Type B pancreatic cell (in vitro differentiated cells): ENCODE measurements around the gene DUSP9. TPM values are rescaled to one million over a fixed set of nuclear protein-coding genes. Genes with fewer than 3 reads are reported as not detected.

Experiments used
- DNase-seq: peaks from one replicate; pipeline ENCODE4 v3.0.0; 2021; ENCODE audit warnings: mixed read lengths; ENCODE audit not compliant: unreplicated experiment; ENCODE audit errors: extremely low spot score
- H3K27ac Mint-ChIP-seq: 2 replicates; pipeline ENCODE4 v1.8.0; 2021; ENCODE audit warnings: mild to moderate bottlenecking, mixed read lengths
- H3K27me3 Mint-ChIP-seq: 2 replicates; pipeline ENCODE4 v1.8.0; 2021; ENCODE audit warnings: mixed read lengths
- H3K36me3 Mint-ChIP-seq: 2 replicates; pipeline ENCODE4 v1.8.0; 2021; ENCODE audit warnings: mixed read lengths
- H3K4me1 Mint-ChIP-seq: one replicate; pipeline ENCODE4 v1.8.0; 2021; ENCODE audit warnings: mixed read lengths; ENCODE audit not compliant: unreplicated experiment
- H3K4me3 Mint-ChIP-seq: 2 replicates; pipeline ENCODE4 v1.8.0; 2021; ENCODE audit warnings: mild to moderate bottlenecking, mixed read lengths
- H3K9me3 Mint-ChIP-seq: 2 replicates; pipeline ENCODE4 v1.8.0; 2021; ENCODE audit warnings: mixed read lengths
- total RNA-seq: library from RNA; stranded (reverse); gene quantifications from 2 replicates; pipeline ENCODE4 v1.2.1, GENCODE V29; 2021; ENCODE audit warnings: low replicate concordance
- TF ChIP-seq, protein P1 (sequence below): fragments of 200-600 bp; sonication (generic); conservative IDR thresholded peaks from 2 replicates; pipeline ENCODE4 v1.5.0; 2021; ENCODE audit warnings: antibody characterized with exemption, mild to moderate bottlenecking

Gene DUSP9
- total RNA-seq, 1 donor from 2014 or later: 9.5 TPM

- Mint-ChIP-seq H3K4me1 (peaks cover 9% of the 10 kb centered on the region), H3K27ac (no peak overlapping the region), H3K27me3 (peaks cover 32% of the 10 kb centered on the region), H3K4me3 (no peak overlapping the region), H3K9me3 (no peaks in the 10 kb centered on the region), H3K36me3 (no peaks in the 10 kb centered on the region)
- DNase-seq: no peak
- TF ChIP-seq, protein P1, sequence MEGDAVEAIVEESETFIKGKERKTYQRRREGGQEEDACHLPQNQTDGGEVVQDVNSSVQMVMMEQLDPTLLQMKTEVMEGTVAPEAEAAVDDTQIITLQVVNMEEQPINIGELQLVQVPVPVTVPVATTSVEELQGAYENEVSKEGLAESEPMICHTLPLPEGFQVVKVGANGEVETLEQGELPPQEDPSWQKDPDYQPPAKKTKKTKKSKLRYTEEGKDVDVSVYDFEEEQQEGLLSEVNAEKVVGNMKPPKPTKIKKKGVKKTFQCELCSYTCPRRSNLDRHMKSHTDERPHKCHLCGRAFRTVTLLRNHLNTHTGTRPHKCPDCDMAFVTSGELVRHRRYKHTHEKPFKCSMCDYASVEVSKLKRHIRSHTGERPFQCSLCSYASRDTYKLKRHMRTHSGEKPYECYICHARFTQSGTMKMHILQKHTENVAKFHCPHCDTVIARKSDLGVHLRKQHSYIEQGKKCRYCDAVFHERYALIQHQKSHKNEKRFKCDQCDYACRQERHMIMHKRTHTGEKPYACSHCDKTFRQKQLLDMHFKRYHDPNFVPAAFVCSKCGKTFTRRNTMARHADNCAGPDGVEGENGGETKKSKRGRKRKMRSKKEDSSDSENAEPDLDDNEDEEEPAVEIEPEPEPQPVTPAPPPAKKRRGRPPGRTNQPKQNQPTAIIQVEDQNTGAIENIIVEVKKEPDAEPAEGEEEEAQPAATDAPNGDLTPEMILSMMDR: no peak
Observed at GRCh38 chrX:153671589-153672530, 24.9 kb downstream of the DUSP9 start.

- TF ChIP-seq, protein P1: no peak
- H3K27ac Mint-ChIP-seq: no peak overlapping the region
- DNase-seq: no peak
- H3K4me1 Mint-ChIP-seq: peaks cover 9% of the 10 kb centered on the region
- H3K36me3 Mint-ChIP-seq: no peaks in the 10 kb centered on the region
- H3K9me3 Mint-ChIP-seq: no peaks in the 10 kb centered on the region
- peak overlapping the region; percentile 45 for H3K4me3 Mint-ChIP-seq
- H3K27me3 Mint-ChIP-seq: peaks cover 25% of the 10 kb centered on the region
Observed at GRCh38 chrX:153672531-153673427, 25.8 kb downstream of the DUSP9 start.

- Mint-ChIP-seq H3K4me1 (peaks cover 6% of the 10 kb centered on the region), H3K27me3 (peaks cover 21% of the 10 kb centered on the region), H3K4me3 (peak within 1 kb of the TSS; percentile 56), H3K27ac (no peak within 1 kb of the TSS), H3K36me3 (no peaks in the 10 kb centered on the region), H3K9me3 (no peaks in the 10 kb centered on the region)
- TF ChIP-seq, protein P1: no peak
- DNase-seq: no peak
Observed at GRCh38 chrX:153673428-153674218, 26.6 kb downstream of the DUSP9 start, which contains the start of gene PNCK. TSS of gene PNCK (minus strand) at chrX:153673813. CDS start at chrX:153673076, 737 bp downstream.

DNA sequence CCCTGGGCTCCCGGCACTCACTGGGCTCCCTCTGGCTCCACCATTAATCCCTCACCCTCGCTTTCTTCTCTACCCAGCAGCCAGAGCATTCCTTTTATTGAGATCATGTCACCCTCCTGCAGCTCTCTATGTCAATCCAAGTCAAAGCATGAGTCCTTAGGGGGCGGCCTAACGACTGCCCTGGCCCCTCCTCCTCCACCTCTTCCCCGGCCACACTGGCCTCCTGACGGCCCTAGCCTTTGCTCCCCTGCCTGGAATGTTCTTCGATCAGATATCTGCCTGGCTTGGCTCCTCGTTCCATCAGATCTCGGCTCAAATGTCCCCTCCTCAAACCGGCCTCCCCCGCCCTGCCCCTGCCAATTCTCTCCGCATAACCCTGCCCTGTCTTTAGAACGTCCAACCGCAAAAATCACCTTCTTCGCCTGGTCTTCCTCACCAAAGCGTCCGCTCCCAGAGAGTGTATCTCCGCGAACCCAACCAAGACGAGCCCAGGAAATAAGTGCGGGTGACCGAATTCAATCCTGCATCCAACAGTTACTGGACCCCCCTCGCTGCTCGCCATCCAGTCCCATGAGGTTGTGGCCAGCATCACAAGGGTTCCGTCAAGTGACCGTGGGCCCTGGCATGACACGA, 27.3 kb downstream of the DUSP9 start:
- Mint-ChIP-seq H3K36me3 (no peaks in the 10 kb centered on the region), H3K9me3 (no peaks in the 10 kb centered on the region), H3K27me3 (peaks cover 21% of the 10 kb centered on the region), H3K4me1 (peaks cover 6% of the 10 kb centered on the region), H3K4me3 (peak overlapping the region; percentile 56), H3K27ac (no peak overlapping the region)
- no peak for DNase-seq
- TF ChIP-seq, protein P1: no peak
